HepG2 (cell line): Measurements from ENCODE around the gene MDP1. TPM values are rescaled to one million over a fixed set of nuclear protein-coding genes. Genes with fewer than 3 reads are reported as not detected.

ENCODE experiments used
- ARID3A ChIP-seq: IDR thresholded peaks from 2 replicates; pipeline ENCODE4 v1.6.1; 2012; ENCODE audit warnings: low read depth, low read length, improper control_type of control experiment
- DMTF1 ChIP-seq: sonication (generic); formaldehyde crosslinking; IDR thresholded peaks from 2 replicates; pipeline ENCODE4 v1.4.0; 2020; ENCODE audit warnings: mild to moderate bottlenecking, missing genetic modification reagents
- E2F2 ChIP-seq: sonication (generic); formaldehyde crosslinking; IDR thresholded peaks from 2 replicates; pipeline ENCODE4 v1.4.0; 2020; ENCODE audit warnings: missing genetic modification reagents, borderline replicate concordance
- ELF3 ChIP-seq: IDR thresholded peaks from 2 replicates; pipeline ENCODE4 v1.6.1; 2016; ENCODE audit warnings: missing genetic modification reagents, missing compliant biosample characterization
- FOSL2 ChIP-seq: sonication (generic); formaldehyde crosslinking; IDR thresholded peaks from 2 replicates; pipeline ENCODE4 v1.4.0; 2020; ENCODE audit warnings: missing genetic modification reagents
- HMG20A ChIP-seq: IDR thresholded peaks from 2 replicates; pipeline ENCODE4 v1.6.1; 2016; ENCODE audit warnings: borderline replicate concordance
- HOXD1 ChIP-seq: sonication (generic); formaldehyde crosslinking; IDR thresholded peaks from 2 replicates; pipeline ENCODE4 v1.5.0; 2020; ENCODE audit warnings: missing genetic modification reagents
- PHB2 ChIP-seq: fragments of 450-650 bp; IDR thresholded peaks from 2 replicates; pipeline ENCODE4 v1.6.1; 2018; ENCODE audit not compliant: partially characterized antibody
- PRPF4 ChIP-seq: fragments of 200-400 bp; formaldehyde crosslinking; IDR thresholded peaks from 2 replicates; pipeline ENCODE4 v1.6.1; 2016; ENCODE audit warnings: low read length, low read depth; ENCODE audit not compliant: poor library complexity, severe bottlenecking
- SRF ChIP-seq: IDR thresholded peaks from 2 replicates; pipeline ENCODE4 v1.6.1; 2011; ENCODE audit warnings: mild to moderate bottlenecking, low read depth, low read length, moderate library complexity
- STAG1 ChIP-seq: sonication (generic); formaldehyde crosslinking; IDR thresholded peaks from 2 replicates; pipeline ENCODE4 v1.4.0; 2020; ENCODE audit warnings: missing genetic modification reagents
- ZBTB3 ChIP-seq: sonication (generic); formaldehyde crosslinking; IDR thresholded peaks from 2 replicates; pipeline ENCODE4 v1.4.0; 2020; ENCODE audit warnings: low read depth, mild to moderate bottlenecking, moderate library complexity, missing genetic modification reagents, borderline replicate concordance
- ZBTB44 ChIP-seq: sonication (generic); formaldehyde crosslinking; IDR thresholded peaks from 2 replicates; pipeline ENCODE4 v1.4.0; 2020; ENCODE audit warnings: missing genetic modification reagents
- ZNF570 ChIP-seq: sonication (generic); formaldehyde crosslinking; IDR thresholded peaks from 2 replicates; pipeline ENCODE4 v1.4.0; 2020; ENCODE audit warnings: mild to moderate bottlenecking, missing genetic modification reagents, borderline replicate concordance
- ZNF670 ChIP-seq: sonication (generic); formaldehyde crosslinking; IDR thresholded peaks from 2 replicates; pipeline ENCODE4 v1.8.0; 2022; ENCODE audit warnings: mild to moderate bottlenecking, missing genetic modification reagents, borderline replicate concordance
- ZUFSP ChIP-seq: sonication (generic); formaldehyde crosslinking; IDR thresholded peaks from 2 replicates; pipeline ENCODE4 v1.9.0; 2021; ENCODE audit warnings: missing genetic modification reagents, mild to moderate bottlenecking, borderline replicate concordance
- polyA plus RNA-seq, 8 experiments: library from polyadenylated mRNA; depleted of rRNA in 3 of 8; stranded (reverse) in 7 of 8; unstranded in 1 of 8; fragments of >200 nt; fragmentation: Illumina TruSeq in 4 of 8; extraction: Trizol in 4 of 8; gene quantifications; 2 replicates each; pipeline versions ENCODE4 v1.2.1 to v1.2.3, GENCODE V29; 2011 to 2016; ENCODE audit warnings: low read depth in 4 of 8, missing spikeins in 1 of 8, mixed read lengths in 1 of 8; ENCODE audit not compliant: insufficient read depth in 1 of 8
- total RNA-seq, 5 experiments: library from RNA; depleted of rRNA; stranded (reverse); fragments of >200 nt; fragmentation: Illumina TruSeq; extraction: Trizol; gene quantifications; 2 replicates each; pipeline ENCODE4 v1.2.3, GENCODE V29; 2016; ENCODE audit warnings: low read depth in 1 of 5

The MDP1 gene
- total and polyA plus RNA-seq, 2 of the 13 experiments (the other 11 are each of a cell fraction or from before 2014, with no cell fraction given): 44.1 to 48.7 TPM

GRCh38 chr14:24232645-24233537, 17.0 kb upstream of the MDP1 start, which contains the start of gene GMPR2 (continued):
- TF ChIP-seq ZUFSP (CRISPR knock-in tag) (no peak), STAG1 (CRISPR knock-in tag) (no peak; the same call in 1 of the 2 replicates), ARID3A (no peak), ZNF670 (CRISPR knock-in tag) (peak; percentile 97; the same call in 1 of the 2 replicates), FOSL2 (peak; percentile 61; the same call in 1 of the 2 replicates), PRPF4 (peak; percentile 87), ZBTB44 (CRISPR knock-in tag) (no peak; the same call in none of the 2 replicates), DMTF1 (CRISPR knock-in tag) (no peak), ELF3 (CRISPR knock-in tag) (peak; percentile 71), SRF (no peak), PHB2 (no peak), ZBTB3 (CRISPR knock-in tag) (no peak; the same call in 1 of the 2 replicates), E2F2 (peak; percentile 93; the same call in 1 of the 2 replicates), ZNF570 (CRISPR knock-in tag) (no peak; the same call in 1 of the 2 replicates), HMG20A (no peak; the same call in 1 of the 2 replicates), HOXD1 (CRISPR knock-in tag) (peak; percentile 31; the same call in 1 of the 2 replicates)
